SK-N-SH treated with all-trans-retinoic acid at 6 μM for 48 hours (cell line): ENCODE measurements around the gene ZNF143.

ENCODE experiments used
- ATAC-seq: fragments of 200-7000 bp; cut with Tn5 transposase; 3 replicates; pipeline ENCODE4 v1.9.1; 2020; ENCODE audit warnings: mild to moderate bottlenecking, moderate library complexity
- ARNTL ChIP-seq: fragments of 450-650 bp; formaldehyde crosslinking; IDR thresholded peaks from 2 replicates; pipeline ENCODE4 v1.5.0; 2020; ENCODE audit warnings: low read depth, mild to moderate bottlenecking, moderate library complexity, borderline replicate concordance
- BACH2 ChIP-seq: fragments of 250-450 bp; sonication (Bioruptor Pico); IDR thresholded peaks from 2 replicates; pipeline ENCODE4 v1.9.0; 2021; ENCODE audit warnings: mild to moderate bottlenecking, borderline replicate concordance
- CREB5 ChIP-seq: fragments of 250-450 bp; sonication (Bioruptor Pico); IDR thresholded peaks from 2 replicates; pipeline ENCODE4 v1.5.1; 2020; ENCODE audit warnings: low read depth, mild to moderate bottlenecking, moderate library complexity
- CSDC2 ChIP-seq: fragments of 250-450 bp; sonication (Bioruptor Pico); IDR thresholded peaks from 2 replicates; pipeline ENCODE4 v1.5.0; 2020; ENCODE audit warnings: mild to moderate bottlenecking, moderate library complexity
- CSRNP3 ChIP-seq: fragments of 250-450 bp; sonication (Bioruptor Pico); IDR thresholded peaks from 2 replicates; pipeline ENCODE4 v1.5.1; 2021; ENCODE audit warnings: mild to moderate bottlenecking, moderate library complexity
- OSR1 ChIP-seq: fragments of 250-450 bp; sonication (Bioruptor Pico); IDR thresholded peaks from 2 replicates; pipeline ENCODE4 v1.8.0; 2022; ENCODE audit warnings: moderate library complexity, mild to moderate bottlenecking, inconsistent platforms
- PATZ1 ChIP-seq: fragments of 250-450 bp; sonication (Bioruptor Pico); IDR thresholded peaks from 2 replicates; pipeline ENCODE4 v1.8.0; 2020; ENCODE audit warnings: mild to moderate bottlenecking, moderate library complexity, borderline replicate concordance
- POU6F1 ChIP-seq: fragments of 250-450 bp; sonication (Bioruptor Pico); IDR thresholded peaks from 2 replicates; pipeline ENCODE4 v1.8.0; 2021; ENCODE audit warnings: low read depth, mild to moderate bottlenecking, moderate library complexity, borderline replicate concordance
- RARB ChIP-seq: fragments of 250-450 bp; sonication (Bioruptor Pico); IDR thresholded peaks from 2 replicates; pipeline ENCODE4 v1.8.0; 2021; ENCODE audit warnings: mild to moderate bottlenecking, moderate library complexity
- SNAI2 ChIP-seq: fragments of 250-450 bp; sonication (Bioruptor Pico); IDR thresholded peaks from 2 replicates; pipeline ENCODE4 v1.5.0; 2020; ENCODE audit warnings: mild to moderate bottlenecking, moderate library complexity
- TCF4 ChIP-seq: fragments of 250-450 bp; sonication (Bioruptor Pico); IDR thresholded peaks from 2 replicates; pipeline ENCODE4 v1.8.0; 2021; ENCODE audit warnings: mild to moderate bottlenecking, moderate library complexity, borderline replicate concordance
- TOX ChIP-seq: fragments of 250-450 bp; sonication (Bioruptor Pico); IDR thresholded peaks from 2 replicates; pipeline ENCODE4 v1.8.0; 2021; ENCODE audit warnings: mild to moderate bottlenecking, moderate library complexity, borderline replicate concordance
- TSHZ2 ChIP-seq: fragments of 250-450 bp; sonication (Bioruptor Pico); IDR thresholded peaks from 2 replicates; pipeline ENCODE4 v1.5.0; 2020; ENCODE audit warnings: mild to moderate bottlenecking, moderate library complexity
- ZC3H10 ChIP-seq: fragments of 250-450 bp; sonication (Bioruptor Pico); IDR thresholded peaks from 2 replicates; pipeline ENCODE4 v1.5.1; 2021; ENCODE audit warnings: mild to moderate bottlenecking, moderate library complexity
- ZFP3 ChIP-seq: fragments of 250-450 bp; sonication (Bioruptor Pico); IDR thresholded peaks from 2 replicates; pipeline ENCODE4 v1.5.0; 2020; ENCODE audit warnings: mild to moderate bottlenecking, moderate library complexity
- ZNF565 ChIP-seq: fragments of 450-650 bp; formaldehyde crosslinking; conservative IDR thresholded peaks from 2 replicates; pipeline ENCODE4 v1.5.0; 2020; ENCODE audit warnings: low read depth, mild to moderate bottlenecking, moderate library complexity
- ZNF70 ChIP-seq: fragments of 450-650 bp; formaldehyde crosslinking; IDR thresholded peaks from 2 replicates; pipeline ENCODE4 v1.5.0; 2020; ENCODE audit warnings: mild to moderate bottlenecking, moderate library complexity

ZNF143 gene

GRCh38 chr11:9575260-9576240, 114.7 kb downstream of the ZNF143 start:
- TF ChIP-seq ZFP3 (CRISPR knock-in tag) (no peak), PATZ1 (no peak), CSDC2 (no peak), CSRNP3 (CRISPR knock-in tag) (no peak), ZNF70 (CRISPR knock-in tag) (no peak), TOX (CRISPR knock-in tag) (no peak)
- peak; percentile 53 for ATAC-seq

- no peak for ATAC-seq
- TF ChIP-seq ZFP3 (CRISPR knock-in tag) (no peak), ARNTL (CRISPR knock-in tag) (no peak), ZC3H10 (CRISPR knock-in tag) (no peak), CREB5 (CRISPR knock-in tag) (no peak), PATZ1 (no peak), ZNF70 (CRISPR knock-in tag) (no peak), CSDC2 (no peak), POU6F1 (CRISPR knock-in tag) (no peak), OSR1 (CRISPR knock-in tag) (no peak), TSHZ2 (no peak), TCF4 (no peak), TOX (CRISPR knock-in tag) (no peak), RARB (CRISPR knock-in tag) (no peak), BACH2 (CRISPR knock-in tag) (no peak), SNAI2 (CRISPR knock-in tag) (no peak), ZNF565 (no peak)
Observed at GRCh38 chr11:9576701-9577381, 116.0 kb downstream of the ZNF143 start.
